CD4-positive, alpha-beta T cell treated with Interleukin-4 for 1 hour (primary cell): ENCODE data around the gene FGF14.

Experiments
- DNase-seq, 2 donors: peaks; one replicate each; pipeline ENCODE4 v3.0.0-alpha.2; 2020 to 2022

The FGF14 gene

DNA sequence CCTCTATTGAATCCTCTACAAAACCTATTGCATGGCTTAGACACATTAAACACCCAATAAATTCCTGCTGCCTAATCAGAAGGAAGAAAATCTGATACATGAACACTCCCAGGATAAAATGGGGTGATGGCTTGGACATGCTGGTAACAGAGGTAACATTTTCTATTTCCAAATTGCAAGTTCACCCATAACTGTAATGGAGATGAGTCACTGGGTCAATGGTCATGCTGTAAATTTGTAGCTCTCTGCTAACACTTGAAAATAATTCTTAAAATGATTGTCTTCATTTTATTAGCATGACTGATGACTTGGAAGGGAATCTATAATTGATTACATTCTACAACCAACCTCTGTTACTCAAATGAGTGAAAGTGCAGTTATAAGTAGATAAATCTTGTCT, 434.1 kb downstream of the FGF14 start:
- no peak for DNase-seq

GRCh38 chr13:101967216-101967615, 434.6 kb downstream of the FGF14 start:
- DNase-seq: no peak

DNA sequence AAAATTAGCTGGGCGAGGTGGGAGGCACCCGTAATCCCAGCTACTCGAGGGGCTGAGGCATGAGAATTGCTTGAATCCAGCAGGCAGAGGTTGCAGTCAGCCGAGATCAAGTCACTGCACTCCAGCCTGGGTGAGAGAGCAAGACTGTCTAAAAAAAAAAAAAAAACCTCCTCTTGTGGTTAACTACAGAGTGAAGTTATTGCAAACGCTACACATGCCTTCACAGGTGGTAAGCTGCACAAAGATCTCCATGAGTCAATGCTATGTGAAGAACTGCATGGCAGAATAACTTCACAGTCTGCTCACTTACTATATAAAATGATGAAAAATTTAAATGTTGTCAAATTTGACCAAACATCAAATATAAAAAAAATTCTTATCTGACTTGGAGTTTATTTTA, 436.8 kb downstream of the FGF14 start:
- no peak for DNase-seq

DNA sequence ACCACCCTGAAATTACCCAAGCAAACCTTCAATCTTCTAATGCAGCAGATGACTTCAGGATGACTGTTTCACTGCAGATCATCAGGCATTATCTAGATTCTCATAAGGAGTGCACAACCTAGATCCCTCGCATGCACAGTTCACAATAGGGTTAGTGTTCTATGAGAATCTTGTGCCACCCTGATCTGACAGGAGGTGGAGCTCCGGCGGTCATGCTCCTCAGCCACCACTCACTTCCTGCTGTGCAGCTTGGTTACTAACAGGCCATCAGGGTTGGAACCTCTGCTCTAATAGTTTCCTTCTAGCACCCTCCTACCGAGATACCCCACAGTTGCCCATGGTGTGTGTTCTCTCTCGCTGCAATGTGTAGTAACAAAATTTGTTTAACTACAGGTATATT, 442.8 kb downstream of the FGF14 start:
- DNase-seq: no peak

- DNase-seq: no peak
These were observed 446.1 kb downstream of the FGF14 start for GRCh38 chr13:101955764-101956163.

GRCh38 chr13:101951114-101951513, 450.7 kb downstream of the FGF14 start:
- no peak for DNase-seq

GRCh38 chr13:101949681-101950080, 452.2 kb downstream of the FGF14 start:
- DNase-seq: no peak

DNA sequence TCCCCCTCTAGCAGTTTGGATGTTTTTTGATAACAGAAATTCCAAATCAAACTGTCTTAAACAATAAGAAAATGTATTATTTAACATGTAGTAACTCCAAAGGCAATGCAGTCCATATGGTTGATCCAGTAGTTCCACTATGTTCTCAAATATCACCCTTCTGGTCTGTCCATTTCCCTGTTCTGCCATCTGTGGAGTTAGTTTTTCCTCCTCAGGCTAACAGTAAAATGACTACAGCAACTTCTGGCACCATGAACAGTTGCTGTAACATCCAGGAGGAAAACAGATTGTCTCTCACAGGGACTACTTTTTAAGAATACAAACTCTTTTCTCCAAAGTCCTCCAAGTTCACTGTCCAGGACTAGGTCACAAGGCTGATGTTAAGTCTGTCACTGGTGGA, 455.4 kb downstream of the FGF14 start:
- DNase-seq: no peak

DNA sequence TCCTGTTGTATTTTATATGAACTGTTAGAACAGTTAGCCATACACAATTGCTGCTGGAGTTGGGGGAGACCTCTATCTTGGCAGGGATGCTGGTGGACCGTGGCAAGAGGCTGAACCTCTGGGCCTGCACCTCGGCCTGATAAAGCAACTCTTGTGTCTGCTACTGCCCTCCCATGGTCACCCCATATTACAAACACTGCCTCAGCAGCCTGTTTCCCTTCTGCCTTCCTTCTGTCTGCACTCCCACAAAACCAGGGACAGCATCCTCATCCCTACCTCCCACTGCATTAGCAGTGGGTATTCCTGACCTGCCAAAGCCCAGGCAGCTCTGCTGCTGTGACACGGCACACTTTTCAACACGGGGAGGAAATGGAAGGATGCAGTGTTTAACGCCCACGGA, 456.4 kb downstream of the FGF14 start:
- no peak for DNase-seq

- DNase-seq: no peak
These were observed 457.3 kb downstream of the FGF14 start for GRCh38 chr13:101944521-101944920.

- DNase-seq: no peak
These were observed 459.2 kb downstream of the FGF14 start for GRCh38 chr13:101942535-101943157.

DNA sequence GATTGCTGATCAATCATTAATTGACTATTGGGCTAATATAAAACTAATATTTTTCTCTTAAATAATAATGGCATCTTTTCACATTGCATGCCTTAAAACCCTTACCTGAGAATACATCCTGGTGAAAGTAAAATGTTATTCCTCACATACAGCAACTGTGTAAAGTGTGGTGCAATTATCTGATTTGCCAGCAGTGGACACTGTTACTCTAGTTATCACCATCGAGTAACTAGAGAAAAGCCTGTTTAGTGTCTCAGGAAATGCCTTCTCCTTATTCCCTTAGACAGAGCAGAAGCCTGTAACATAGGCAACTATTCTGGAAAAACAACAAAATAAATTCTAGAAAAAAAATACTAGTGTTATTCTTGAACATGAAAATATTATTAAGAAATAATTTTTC, 459.8 kb downstream of the FGF14 start:
- no peak for DNase-seq

DNA sequence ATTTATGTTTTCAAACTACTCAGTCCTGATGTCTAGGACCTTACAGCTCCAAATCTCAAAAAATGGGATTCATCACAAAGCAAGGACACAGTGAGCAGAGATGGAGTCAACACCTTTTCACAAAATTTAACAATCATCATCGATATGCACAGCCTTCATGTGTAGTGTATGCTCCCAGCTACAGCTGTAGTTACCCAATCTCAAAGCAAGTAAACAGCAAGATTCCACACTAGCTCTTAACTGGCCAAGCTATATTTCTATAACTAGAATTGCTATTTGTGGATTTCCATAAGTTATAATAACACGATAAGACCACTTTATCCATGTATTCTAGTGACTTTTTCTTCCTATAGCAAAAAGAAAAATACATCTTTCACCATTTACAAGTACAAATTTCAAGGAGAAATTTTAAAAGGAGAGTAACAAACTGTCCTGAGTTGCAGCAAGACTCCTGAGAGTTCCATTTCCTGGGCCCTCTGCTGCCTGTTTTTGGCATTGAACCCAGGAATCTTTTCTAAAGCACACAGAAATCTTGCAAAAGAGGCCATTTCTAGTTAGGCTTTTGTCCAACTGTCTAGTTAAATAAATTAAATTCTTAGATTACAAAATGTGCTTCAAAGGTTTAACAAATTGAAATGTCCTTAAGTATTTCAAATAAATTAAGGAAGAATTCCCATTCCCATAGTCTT, 460.6 kb downstream of the FGF14 start:
- no peak for DNase-seq

DNA sequence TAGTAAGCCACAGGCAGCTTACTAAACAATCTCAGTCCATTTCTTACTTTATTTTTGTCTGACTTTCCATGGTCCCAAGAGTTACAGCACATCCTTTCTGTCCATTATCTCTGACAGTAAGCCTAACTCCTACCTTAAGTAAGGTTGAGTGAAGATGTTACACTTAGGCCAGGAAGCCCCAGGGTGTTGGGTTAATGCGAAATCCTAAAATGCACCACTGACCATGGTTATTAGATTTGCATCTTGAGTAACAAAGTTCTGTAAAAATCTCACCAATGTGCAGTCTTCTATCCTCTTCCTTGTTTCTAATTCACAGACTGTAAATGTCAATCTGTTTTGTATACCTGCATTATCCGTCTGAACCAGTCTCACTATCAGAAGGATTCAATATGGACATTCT, 462.5 kb downstream of the FGF14 start:
- DNase-seq: no peak

- no peak for DNase-seq
These were observed 466.0 kb downstream of the FGF14 start for GRCh38 chr13:101935828-101936227.

GRCh38 chr13:101931186-101931585, 470.7 kb downstream of the FGF14 start:
- no peak for DNase-seq

- DNase-seq: no peak
These were observed 471.5 kb downstream of the FGF14 start for GRCh38 chr13:101930331-101930730.

DNA sequence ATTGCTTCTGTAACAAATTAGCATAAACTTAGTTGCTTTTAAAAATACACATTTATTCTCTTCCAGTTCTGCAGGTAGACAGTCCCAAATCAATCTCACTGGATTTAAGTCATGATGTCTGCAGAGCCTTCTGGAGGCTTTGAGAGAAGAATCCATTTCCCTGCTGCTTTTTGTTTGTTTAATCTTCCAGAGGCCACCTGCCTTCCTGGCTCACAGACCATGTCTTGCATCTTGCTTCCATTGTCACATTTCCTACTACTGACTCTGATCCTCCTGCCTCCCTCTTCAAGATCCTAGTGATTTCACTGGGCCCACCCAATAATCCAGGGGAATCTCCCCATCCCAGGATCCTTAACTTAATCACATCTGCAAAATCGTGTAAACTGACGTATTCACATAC, 476.1 kb downstream of the FGF14 start:
- DNase-seq: no peak

- no peak for DNase-seq
These were observed 482.2 kb downstream of the FGF14 start for GRCh38 chr13:101919541-101920181.

DNA sequence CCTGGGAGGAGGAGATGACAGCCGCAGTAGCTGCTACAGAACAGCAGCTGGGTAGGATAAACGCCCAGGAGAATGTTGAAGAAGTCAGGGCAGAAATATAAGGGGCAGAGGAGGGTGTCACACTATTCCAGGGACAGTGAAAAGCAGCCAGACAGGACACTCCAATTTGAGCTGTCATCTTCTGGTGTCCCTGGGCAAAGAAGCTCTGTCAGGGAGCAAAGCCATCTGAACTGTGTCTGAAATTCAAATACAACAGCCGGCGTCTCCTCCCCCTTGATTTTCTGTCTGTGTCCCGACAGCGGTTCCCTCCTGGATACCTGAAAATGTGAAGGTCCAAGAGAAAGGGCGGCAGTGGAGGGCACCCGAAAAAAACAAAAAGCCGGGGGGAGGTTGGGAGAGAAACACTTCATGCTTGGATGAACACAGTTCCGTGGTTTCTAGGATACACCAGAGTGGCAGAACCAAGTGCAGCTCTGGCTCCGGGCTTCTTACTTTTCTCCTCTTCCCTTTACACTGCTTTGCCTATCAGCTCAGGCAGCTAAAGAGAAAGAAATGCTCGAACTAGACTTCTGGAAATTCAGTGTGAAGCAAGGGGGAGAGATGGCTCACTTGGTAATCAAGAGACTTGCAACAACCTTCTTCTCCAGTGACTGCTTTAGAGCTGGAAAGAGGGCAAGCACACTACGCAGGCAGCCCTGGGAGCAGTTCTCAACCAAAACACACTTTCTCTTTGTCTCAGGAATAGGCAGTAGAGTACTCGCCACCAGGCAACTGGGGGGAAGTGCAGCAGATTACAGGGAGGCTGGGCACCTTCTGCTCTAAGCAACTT, 483.8 kb downstream of the FGF14 start:
- no peak for DNase-seq

DNA sequence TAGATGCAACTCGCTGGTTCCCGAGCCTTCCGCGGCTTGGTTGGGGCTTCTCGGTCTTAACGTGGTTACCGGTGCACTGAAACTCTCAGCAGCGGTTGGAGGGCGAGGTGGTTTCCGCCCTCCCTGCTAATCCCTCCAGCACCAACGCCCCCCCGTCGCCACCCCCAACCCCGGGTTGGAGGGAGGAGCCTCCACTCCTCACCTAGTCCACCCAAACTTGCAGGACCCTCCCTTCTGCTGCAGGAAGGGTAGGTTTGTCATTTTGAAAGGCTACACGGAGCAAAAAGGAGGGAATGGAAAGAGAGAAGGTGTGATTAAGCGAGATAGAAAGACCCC, 484.4 kb downstream of the FGF14 start:
- DNase-seq: no peak

GRCh38 chr13:101916775-101917474, 484.9 kb downstream of the FGF14 start:
- DNase-seq: no peak
